GM12874 (cell line): ENCODE data around the gene GGCT.

Source experiments
- TF ChIP-seq, protein P1 (sequence below): IDR thresholded peaks from 2 replicates; pipeline ENCODE4 v1.5.1; 2011; ENCODE audit warnings: low read depth, mild to moderate bottlenecking, control low read depth, low read length, moderate library complexity; ENCODE audit not compliant: insufficient read depth

GGCT gene

DNA sequence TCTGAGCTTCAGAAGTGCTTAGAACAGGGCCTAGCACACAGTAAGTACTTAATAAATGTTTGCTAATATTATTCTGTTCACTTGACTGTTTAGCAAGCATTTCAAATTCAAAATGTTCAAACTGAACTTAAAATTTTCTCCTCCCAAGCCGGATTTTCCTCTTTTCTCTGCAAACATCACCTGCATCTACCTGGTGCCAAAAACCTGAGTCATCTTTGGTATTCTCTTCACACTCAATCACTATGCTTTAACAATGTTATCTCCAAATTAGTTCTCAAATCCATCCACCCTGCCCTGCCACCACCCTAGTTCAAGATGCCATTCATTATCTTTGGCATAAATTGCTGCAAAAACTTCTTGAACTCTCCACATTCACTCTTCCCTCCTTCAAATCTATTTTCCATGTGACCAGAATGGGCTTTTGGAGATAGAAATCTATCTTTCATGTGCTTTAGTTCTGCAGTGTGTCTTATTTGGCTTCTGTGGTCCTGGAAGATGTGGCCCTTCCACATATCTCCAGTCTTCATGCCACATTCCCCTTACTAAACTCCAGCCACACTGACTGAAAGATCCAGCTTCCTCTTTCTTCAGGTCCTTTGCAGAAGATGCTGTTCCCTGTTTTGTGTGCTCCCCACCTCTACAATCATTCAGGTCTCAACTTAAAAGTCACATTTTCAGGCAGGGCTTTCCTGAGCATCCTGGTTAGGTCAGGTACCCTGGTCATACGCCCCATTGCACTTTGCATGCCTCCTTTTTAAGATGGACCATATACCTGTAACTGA is 2.0 kb downstream of the GGCT start:
- TF ChIP-seq, protein P1, sequence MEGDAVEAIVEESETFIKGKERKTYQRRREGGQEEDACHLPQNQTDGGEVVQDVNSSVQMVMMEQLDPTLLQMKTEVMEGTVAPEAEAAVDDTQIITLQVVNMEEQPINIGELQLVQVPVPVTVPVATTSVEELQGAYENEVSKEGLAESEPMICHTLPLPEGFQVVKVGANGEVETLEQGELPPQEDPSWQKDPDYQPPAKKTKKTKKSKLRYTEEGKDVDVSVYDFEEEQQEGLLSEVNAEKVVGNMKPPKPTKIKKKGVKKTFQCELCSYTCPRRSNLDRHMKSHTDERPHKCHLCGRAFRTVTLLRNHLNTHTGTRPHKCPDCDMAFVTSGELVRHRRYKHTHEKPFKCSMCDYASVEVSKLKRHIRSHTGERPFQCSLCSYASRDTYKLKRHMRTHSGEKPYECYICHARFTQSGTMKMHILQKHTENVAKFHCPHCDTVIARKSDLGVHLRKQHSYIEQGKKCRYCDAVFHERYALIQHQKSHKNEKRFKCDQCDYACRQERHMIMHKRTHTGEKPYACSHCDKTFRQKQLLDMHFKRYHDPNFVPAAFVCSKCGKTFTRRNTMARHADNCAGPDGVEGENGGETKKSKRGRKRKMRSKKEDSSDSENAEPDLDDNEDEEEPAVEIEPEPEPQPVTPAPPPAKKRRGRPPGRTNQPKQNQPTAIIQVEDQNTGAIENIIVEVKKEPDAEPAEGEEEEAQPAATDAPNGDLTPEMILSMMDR: no peak

- TF ChIP-seq, protein P1: no peak
Observed at GRCh38 chr7:30501264-30501663, 3.4 kb downstream of the GGCT start.

DNA sequence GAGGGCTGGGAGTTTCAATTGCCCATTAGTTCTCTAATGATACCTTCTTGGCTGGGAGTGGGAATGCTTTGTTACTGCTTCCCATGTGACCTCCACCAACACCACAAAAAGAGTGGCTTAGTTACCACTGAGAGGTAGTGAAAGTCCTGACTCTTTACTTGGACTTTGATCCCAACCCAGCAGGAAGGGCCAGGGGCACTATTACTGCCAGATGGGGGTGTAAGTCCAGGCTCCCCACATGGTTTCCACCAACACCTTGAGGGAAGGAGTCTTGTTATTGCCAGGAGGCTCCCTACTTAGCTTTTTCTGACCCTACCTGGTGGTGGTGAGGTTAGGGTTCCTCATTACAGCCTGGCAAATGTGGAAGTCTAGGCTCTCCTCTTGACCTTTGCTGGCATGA is 11.4 kb downstream of the GGCT start:
- TF ChIP-seq, protein P1: no peak

- TF ChIP-seq, protein P1: no peak
Observed at GRCh38 chr7:30491417-30491816, 13.2 kb downstream of the GGCT start.

- TF ChIP-seq, protein P1: no peak
Observed at GRCh38 chr7:30487371-30487770, 17.3 kb downstream of the GGCT start.

DNA sequence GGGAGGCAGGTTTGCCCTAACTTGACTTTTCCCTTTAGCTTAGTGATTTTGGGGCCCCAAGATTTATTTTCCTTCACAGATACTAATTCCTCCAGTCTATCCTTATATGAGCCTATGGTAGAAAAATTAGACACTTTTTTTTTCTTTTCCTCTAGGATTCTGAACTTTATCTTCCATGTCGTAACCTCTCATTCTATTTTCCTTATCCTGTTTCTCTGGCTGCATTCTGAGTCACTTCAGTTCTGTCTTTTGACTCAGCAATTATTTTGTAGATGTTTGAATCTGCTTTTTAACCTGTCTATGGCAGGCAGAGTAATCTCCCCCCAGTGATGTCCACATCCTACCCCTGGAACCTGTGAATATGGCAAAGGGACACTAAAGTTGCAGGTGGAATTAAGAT is 19.0 kb downstream of the GGCT start:
- TF ChIP-seq, protein P1: no peak

GRCh38 chr7:30479202-30480120 is 25.2 kb downstream of the GGCT start:
- TF ChIP-seq, protein P1: no peak
